B cell (primary cell): ENCODE measurements around the gene SH2B2.

Experiments
- EZH2 ChIP-seq: IDR thresholded peaks from 2 replicates; pipeline ENCODE4 v1.6.1; 2012; ENCODE audit warnings: borderline replicate concordance, low read depth, mild to moderate bottlenecking, moderate library complexity, low read length; ENCODE audit not compliant: insufficient read depth, poor library complexity, severe bottlenecking
- TF ChIP-seq, protein P1 (sequence below): fragments of 200-600 bp; IDR thresholded peaks from one replicate; pipeline ENCODE4 v1.8.0; 2022; ENCODE audit warnings: antibody characterized with exemption, mild to moderate bottlenecking

DNA sequence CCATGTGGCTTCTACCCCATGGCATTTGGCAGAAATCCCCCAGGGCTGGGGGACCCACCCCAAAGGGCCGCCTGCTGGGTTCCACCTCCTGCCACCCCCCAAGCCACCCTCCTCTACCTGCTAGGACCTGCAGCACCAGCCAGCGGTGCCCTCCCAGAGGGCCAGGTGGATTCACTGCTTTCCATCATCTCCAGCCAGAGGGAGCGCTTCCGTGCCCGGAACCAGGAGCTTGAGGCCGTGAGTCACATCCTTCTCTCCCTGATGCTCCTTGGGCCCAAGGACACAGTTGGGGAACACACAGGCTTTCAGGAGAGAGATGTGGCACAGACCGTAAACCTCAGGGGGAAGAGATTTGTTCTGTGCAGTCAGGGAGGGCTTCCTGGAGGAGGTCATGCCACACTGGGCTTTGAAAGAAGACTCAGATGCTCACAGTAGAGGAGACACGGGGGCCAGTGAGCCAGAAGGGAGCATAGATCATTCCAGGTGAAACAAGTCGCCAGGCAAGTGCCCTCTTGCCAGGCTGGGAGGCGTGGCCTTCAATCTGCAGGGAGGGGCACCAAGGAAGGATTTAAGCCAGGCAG is 11.5 kb upstream of the SH2B2 start:
- TF ChIP-seq, protein P1, sequence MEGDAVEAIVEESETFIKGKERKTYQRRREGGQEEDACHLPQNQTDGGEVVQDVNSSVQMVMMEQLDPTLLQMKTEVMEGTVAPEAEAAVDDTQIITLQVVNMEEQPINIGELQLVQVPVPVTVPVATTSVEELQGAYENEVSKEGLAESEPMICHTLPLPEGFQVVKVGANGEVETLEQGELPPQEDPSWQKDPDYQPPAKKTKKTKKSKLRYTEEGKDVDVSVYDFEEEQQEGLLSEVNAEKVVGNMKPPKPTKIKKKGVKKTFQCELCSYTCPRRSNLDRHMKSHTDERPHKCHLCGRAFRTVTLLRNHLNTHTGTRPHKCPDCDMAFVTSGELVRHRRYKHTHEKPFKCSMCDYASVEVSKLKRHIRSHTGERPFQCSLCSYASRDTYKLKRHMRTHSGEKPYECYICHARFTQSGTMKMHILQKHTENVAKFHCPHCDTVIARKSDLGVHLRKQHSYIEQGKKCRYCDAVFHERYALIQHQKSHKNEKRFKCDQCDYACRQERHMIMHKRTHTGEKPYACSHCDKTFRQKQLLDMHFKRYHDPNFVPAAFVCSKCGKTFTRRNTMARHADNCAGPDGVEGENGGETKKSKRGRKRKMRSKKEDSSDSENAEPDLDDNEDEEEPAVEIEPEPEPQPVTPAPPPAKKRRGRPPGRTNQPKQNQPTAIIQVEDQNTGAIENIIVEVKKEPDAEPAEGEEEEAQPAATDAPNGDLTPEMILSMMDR = no peak
- TF ChIP-seq EZH2 = no peak
